ENCODE data around the gene NDUFS7.
A peak's percentile ranks its signal among the peaks of the same experiment; 100 is the strongest.

Gene NDUFS7

DNA sequence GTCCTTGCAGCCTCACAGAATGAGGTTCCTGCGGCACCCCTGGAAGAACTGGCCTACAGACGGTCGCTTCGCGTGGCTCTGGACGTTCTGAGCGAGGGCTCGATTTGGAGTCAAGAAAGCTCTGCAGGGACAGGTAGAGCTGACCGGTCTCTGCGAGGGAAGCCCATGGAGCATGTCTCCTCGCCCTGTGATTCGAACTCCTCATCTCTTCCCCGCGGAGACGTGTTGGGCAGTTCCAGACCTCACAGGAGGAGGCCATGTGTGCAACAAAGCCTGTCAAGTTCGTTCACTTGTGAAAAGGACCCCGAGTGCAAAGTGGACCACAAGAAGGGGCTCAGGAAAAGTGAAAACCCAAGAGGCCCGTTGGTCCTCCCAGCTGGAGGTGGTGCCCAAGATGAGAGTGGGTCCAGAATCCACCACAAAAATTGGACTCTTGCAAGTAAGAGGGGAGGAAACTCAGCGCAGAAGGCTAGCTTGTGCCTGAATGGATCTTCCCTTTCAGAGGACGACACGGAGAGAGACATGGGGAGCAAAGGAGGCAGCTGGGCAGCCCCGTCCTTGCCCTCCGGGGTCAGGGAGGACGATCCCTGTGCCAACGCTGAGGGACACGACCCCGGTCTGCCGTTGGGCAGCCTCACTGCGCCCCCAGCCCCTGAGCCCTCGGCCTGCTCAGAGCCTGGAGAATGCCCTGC, 23.4 kb upstream of the NDUFS7 start:
- Histone ChIP-seq H3K27ac (peak overlapping the region; percentile 25 to 84), H3K4me3 (peak overlapping the region; percentile 63)
- DNase-seq (ENCODE audit: low spot score), result no peak
- TF ChIP-seq, protein P1, sequence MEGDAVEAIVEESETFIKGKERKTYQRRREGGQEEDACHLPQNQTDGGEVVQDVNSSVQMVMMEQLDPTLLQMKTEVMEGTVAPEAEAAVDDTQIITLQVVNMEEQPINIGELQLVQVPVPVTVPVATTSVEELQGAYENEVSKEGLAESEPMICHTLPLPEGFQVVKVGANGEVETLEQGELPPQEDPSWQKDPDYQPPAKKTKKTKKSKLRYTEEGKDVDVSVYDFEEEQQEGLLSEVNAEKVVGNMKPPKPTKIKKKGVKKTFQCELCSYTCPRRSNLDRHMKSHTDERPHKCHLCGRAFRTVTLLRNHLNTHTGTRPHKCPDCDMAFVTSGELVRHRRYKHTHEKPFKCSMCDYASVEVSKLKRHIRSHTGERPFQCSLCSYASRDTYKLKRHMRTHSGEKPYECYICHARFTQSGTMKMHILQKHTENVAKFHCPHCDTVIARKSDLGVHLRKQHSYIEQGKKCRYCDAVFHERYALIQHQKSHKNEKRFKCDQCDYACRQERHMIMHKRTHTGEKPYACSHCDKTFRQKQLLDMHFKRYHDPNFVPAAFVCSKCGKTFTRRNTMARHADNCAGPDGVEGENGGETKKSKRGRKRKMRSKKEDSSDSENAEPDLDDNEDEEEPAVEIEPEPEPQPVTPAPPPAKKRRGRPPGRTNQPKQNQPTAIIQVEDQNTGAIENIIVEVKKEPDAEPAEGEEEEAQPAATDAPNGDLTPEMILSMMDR (IDR thresholded peaks at IDR 0.05), result no peak

DNA sequence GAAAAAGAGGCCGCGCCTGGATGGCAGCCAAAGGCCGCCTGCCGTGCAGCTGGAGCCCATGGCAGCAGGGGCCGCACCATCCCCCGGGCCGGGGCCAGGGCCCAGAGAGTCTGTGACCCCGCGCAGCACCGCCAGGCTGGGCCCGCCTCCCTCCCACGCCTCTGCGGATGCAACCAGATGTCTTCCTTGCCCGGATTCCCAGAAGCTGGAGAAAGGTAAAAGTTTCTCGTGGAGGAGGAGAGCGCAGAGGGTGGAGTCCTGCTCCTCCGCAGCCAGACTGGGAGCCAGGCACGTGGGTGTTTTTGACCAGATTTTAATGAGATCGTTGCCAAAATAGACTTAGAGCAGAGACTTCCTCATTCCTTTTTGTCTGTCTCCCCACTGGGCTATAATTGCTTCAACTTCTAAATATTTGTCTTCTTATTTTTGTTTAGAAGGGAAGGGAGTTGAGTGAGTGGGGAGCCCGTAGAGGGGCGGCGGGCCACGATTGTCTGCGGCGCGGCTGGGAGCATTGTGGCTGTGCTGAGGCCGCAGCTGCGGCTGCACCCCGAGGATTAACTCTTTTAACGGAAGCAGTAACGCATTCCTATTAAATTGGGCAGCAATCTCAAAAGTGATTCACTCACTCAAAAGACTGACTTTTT, 22.8 kb upstream of the NDUFS7 start:
- Histone ChIP-seq H3K27ac (peak overlapping the region; percentile 25 to 84), H3K4me3 (peak overlapping the region; percentile 63)
- TF ChIP-seq, protein P1 (IDR thresholded peaks at IDR 0.05), result no peak
- no peak for DNase-seq (ENCODE audit: low spot score)

DNA sequence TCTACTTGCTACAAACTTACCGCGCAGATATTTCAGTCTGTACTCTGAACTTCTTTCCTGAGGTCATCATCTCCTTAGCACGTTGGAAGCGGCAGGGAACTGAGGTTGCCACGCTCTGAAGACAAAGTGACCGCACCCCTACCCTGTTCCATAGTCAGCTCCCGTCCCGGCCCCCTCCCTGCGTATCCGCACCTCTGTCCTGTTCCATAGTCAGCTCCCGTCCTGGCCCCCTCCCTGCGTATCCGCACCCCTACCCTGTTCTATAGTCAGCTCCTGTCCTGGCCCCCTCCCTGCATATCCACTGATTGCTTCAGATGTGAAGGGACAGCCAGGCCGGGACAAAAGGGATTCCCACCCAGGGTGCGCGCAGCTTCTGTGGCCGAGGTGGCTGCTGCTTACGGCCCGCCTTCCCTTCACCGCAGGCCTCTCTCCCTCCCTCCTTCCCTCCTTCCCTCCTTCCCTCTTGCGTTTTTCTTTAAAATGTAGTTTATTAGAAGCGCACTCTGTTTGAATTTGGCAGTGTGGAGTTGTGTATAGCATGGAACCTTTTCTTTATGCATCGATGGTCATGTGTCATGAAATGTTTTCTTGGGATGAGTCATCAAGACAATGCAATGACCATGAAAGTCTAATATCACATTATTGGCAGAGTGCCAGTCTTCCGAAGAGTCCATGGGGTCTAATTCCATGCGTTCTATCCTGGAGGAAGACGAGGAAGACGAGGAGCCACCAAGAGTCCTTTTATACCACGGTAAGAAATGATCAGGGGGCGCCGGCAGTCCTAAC, 21.9 kb upstream of the NDUFS7 start:
- peak overlapping the region; percentile 63 for H3K4me3 ChIP-seq
- no peak for DNase-seq (ENCODE audit: low spot score)
- TF ChIP-seq, protein P1 (IDR thresholded peaks at IDR 0.05), result no peak
- H3K27ac ChIP-seq, result peak overlapping the region; percentile 39 to 84

DNA sequence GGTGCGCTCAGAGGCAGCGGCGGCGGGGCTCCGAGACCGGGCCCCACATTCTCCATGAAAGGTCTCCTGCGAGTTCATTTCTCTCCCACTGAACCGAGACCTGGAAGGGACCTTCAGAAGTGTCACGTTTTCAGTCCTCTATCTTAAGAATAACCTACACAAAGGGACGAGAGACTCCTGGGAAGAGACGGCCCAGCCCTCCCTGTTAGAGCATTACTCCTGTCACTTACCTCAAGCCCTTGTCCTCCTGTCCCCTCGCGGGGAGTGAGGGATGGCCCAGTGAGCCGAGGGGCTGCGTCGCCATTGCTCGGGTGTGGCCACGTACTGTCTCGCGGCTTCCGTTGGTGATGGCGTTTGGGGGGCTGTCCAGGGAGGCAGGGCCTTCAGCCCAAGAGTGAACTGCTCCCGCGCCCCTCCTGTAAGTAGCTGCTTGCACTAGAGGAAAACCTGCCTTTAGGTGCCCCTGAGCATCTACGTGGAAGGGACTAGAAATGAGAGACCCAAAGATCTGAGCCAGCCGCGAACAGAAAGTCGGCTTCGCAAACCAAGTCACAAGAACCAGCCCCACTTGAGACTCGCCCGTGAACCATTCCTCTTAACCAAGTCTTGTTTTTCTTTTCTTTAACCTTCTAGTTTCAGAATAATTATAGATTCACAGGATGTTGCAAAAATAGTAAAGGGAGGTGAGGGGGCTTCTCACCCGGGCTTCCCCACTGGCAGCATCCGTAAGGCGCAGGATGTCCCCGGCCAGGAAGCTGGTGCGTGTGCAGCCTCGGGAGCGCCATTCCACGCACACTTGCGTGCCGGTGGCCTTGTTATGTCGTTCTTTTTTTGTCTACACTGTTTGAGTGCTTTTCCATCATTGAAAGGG, 21.1 kb upstream of the NDUFS7 start:
- TF ChIP-seq, protein P1 (IDR thresholded peaks at IDR 0.05), result no peak
- H3K4me3 ChIP-seq, result no peak overlapping the region
- H3K27ac ChIP-seq, result peak overlapping the region; percentile 39 to 84
- no peak for DNase-seq (ENCODE audit: low spot score)

DNA sequence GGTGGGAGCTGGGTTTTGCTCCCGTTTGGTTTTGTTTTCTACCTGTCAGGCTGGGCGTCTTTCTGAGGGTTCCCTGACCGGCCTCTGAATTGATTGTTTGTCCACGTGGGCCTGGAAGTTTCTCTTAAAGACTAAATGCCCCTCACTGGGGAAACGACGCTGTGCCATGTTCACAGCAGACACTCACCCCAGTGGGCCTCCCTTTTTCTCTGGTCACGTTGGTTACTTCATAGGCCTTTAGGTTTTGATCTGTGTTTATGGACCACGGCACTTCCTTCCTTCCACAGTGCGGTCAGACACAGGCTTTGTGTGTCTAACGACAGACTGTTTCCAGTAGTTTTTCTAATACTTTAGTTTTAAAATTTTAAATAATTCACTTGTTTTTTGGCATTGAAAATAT, 20.1 kb upstream of the NDUFS7 start:
- Histone ChIP-seq H3K27ac (no peak overlapping the region), H3K4me3 (no peak overlapping the region)
- DNase-seq (ENCODE audit: low spot score), result no peak
- TF ChIP-seq, protein P1 (IDR thresholded peaks at IDR 0.05), result no peak

DNA sequence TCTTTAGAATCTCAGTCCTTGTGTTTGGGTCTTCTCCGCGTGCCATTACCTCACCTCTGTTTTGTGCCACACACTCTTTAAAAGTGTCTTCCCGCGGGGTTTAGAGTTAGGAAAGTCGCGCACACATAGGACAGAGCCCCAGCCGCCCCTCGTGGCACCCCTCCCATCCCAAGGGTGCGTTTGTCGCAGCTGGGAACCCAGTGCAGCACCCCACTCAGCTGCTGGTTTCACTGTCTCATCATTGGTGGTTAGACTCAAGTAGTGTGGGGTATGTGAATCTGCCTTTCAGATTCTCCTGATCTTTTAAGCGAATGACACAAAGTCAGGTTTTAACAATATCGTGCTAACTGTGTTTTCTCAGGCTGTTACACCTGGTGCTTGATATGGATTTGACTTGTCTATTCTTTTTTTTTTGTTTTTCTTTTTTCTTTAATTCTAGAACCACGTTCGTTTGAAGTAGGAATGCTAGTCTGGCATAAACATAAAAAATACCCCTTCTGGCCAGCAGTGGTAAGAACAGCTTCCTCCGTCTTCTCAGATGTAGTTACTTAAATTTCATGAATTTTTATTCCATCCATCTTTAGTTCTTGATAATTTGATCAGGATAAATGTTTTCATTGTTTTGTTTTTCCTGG, 19.5 kb upstream of the NDUFS7 start:
- DNase-seq (ENCODE audit: low spot score), result no peak
- Histone ChIP-seq H3K4me3 (no peak overlapping the region), H3K27ac (no peak overlapping the region)
- TF ChIP-seq, protein P1 (IDR thresholded peaks at IDR 0.05), result no peak

Data from coronary artery (tissue), 2 donors.